ENCODE data around the gene BACH2.

BACH2 gene

GRCh38 chr6:90294989-90295853, 1.4 kb downstream of the BACH2 start:
- Histone ChIP-seq H3K4me3 (ENCODE audit: low read length) (peak overlapping the region; percentile 79), H3K4me1 (ENCODE audit: control insufficient read depth, low read length) (peaks cover 67% of the 10 kb centered on the region), H3F3A (ENCODE audit: control insufficient read depth, insufficient read depth) (peaks cover 66% of the 10 kb centered on the region), H3K79me2 (ENCODE audit: control insufficient read depth, low read length) (peaks cover 99% of the 10 kb centered on the region), H3K36me3 (ENCODE audit: control insufficient read depth, low read length) (peaks cover 71% of the 10 kb centered on the region), H3K4me2 (ENCODE audit: low read length) (peak overlapping the region; percentile 94), H3K9me3 (ENCODE audit: control insufficient read depth, insufficient read depth, low read length) (no peaks in the 10 kb centered on the region), H3K27ac (ENCODE audit: low read depth, low read length) (peak overlapping the region; percentile 96), H4K20me1 (ENCODE audit: control insufficient read depth, insufficient read depth, low read depth, low read length) (peaks cover 14% of the 10 kb centered on the region), H3K27me3 (ENCODE audit: control insufficient read depth, low read length) (no peaks in the 10 kb centered on the region), H3K9me2 (replicated peaks; ENCODE audit: control insufficient read depth, low read length) (no peaks in the 10 kb centered on the region)
- TF ChIP-seq CTCF (IDR thresholded peaks at IDR 0.05; ENCODE audit: low read depth, low read length, poor library complexity, severe bottlenecking) (no peak), EZH2phosphoT487 (IDR thresholded peaks at IDR 0.05; ENCODE audit: borderline replicate concordance, low read length) (no peak)

- Histone ChIP-seq H3K4me1 (ENCODE audit: control insufficient read depth, low read length) (peaks cover 67% of the 10 kb centered on the region), H3K4me3 (ENCODE audit: low read length) (peak overlapping the region; percentile 79), H3K27ac (ENCODE audit: low read depth, low read length) (peak overlapping the region; percentile 96), H3K27me3 (ENCODE audit: control insufficient read depth, low read length) (no peaks in the 10 kb centered on the region), H3K4me2 (ENCODE audit: low read length) (peak overlapping the region; percentile 94), H4K20me1 (ENCODE audit: control insufficient read depth, insufficient read depth, low read depth, low read length) (peaks cover 16% of the 10 kb centered on the region), H3K9me3 (ENCODE audit: control insufficient read depth, insufficient read depth, low read length) (no peaks in the 10 kb centered on the region), H3K36me3 (ENCODE audit: control insufficient read depth, low read length) (peaks cover 77% of the 10 kb centered on the region), H3F3A (ENCODE audit: control insufficient read depth, insufficient read depth) (peaks cover 72% of the 10 kb centered on the region), H3K79me2 (ENCODE audit: control insufficient read depth, low read length) (peaks cover 99% of the 10 kb centered on the region), H3K9me2 (replicated peaks; ENCODE audit: control insufficient read depth, low read length) (no peaks in the 10 kb centered on the region)
- TF ChIP-seq EZH2phosphoT487 (IDR thresholded peaks at IDR 0.05; ENCODE audit: borderline replicate concordance, low read length) = no peak
- no peak for TF ChIP-seq CTCF (IDR thresholded peaks at IDR 0.05; ENCODE audit: low read depth, low read length, poor library complexity, severe bottlenecking)
Observed at GRCh38 chr6:90294614-90294988, 2.0 kb downstream of the BACH2 start.

DNA sequence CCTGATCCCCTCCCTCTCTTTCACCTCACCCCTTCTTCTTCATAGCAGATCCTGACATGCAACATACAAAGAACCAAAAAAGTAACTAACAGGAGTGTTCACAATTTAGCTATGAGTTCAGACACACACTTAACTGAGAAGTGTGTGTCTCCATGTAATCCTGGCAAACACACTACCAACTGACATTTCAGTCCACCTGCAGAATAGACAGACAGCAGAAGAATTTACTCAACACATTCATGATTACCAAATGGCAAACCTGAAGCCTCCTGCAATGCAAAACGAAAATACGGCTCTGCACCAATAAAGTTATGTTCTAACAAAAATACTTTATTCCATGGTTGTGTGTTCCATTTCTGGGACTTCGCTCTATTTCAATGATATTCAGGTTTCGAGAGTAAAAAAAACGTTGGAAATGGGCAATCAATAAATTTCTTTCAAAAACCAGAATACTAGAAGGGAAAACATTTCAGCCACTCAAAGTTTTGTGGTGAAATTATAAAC, 2.6 kb downstream of the BACH2 start:
- H3K9me3 ChIP-seq (ENCODE audit: control insufficient read depth, insufficient read depth, low read length) = no peaks in the 10 kb centered on the region
- peaks cover 16% of the 10 kb centered on the region for H4K20me1 ChIP-seq (ENCODE audit: control insufficient read depth, insufficient read depth, low read depth, low read length)
- no peak for TF ChIP-seq EZH2phosphoT487 (IDR thresholded peaks at IDR 0.05; ENCODE audit: borderline replicate concordance, low read length)
- TF ChIP-seq CTCF (IDR thresholded peaks at IDR 0.05; ENCODE audit: low read depth, low read length, poor library complexity, severe bottlenecking) = no peak
- H3K4me2 ChIP-seq (ENCODE audit: low read length) = peak overlapping the region; percentile 94
- no peaks in the 10 kb centered on the region for H3K27me3 ChIP-seq (ENCODE audit: control insufficient read depth, low read length)
- H3K9me2 ChIP-seq (replicated peaks; ENCODE audit: control insufficient read depth, low read length) = no peaks in the 10 kb centered on the region
- peaks cover 83% of the 10 kb centered on the region for H3K36me3 ChIP-seq (ENCODE audit: control insufficient read depth, low read length)
- peaks cover 99% of the 10 kb centered on the region for H3K79me2 ChIP-seq (ENCODE audit: control insufficient read depth, low read length)
- peaks cover 75% of the 10 kb centered on the region for H3F3A ChIP-seq (ENCODE audit: control insufficient read depth, insufficient read depth)
- peak overlapping the region; percentile 79 for H3K4me3 ChIP-seq (ENCODE audit: low read length)
- H3K4me1 ChIP-seq (ENCODE audit: control insufficient read depth, low read length) = peaks cover 67% of the 10 kb centered on the region
- H3K27ac ChIP-seq (ENCODE audit: low read depth, low read length) = peak overlapping the region; percentile 96
